ENCODE measurements around the gene SAE1.

SAE1 gene

GRCh38 chr19:47188507-47189033 lies 57.9 kb downstream of the SAE1 start:
- peak overlapping the region; percentile 65 for H3K27ac ChIP-seq
- TF ChIP-seq ZFX (IDR thresholded peaks at IDR 0.05) (no peak), CTCF (conservative IDR thresholded peaks at IDR 0.05) (no peak)

GRCh38 chr19:47190167-47190727 lies 59.6 kb downstream of the SAE1 start:
- TF ChIP-seq ZFX (IDR thresholded peaks at IDR 0.05) (no peak), CTCF (conservative IDR thresholded peaks at IDR 0.05) (no peak)
- peak overlapping the region; percentile 68 for H3K27ac ChIP-seq

- no peak for TF ChIP-seq CTCF (conservative IDR thresholded peaks at IDR 0.05)
- TF ChIP-seq ZFX (IDR thresholded peaks at IDR 0.05) = no peak
Observed at GRCh38 chr19:47195434-47195833, 64.8 kb downstream of the SAE1 start.

GRCh38 chr19:47197141-47197540 lies 66.5 kb downstream of the SAE1 start:
- TF ChIP-seq ZFX (IDR thresholded peaks at IDR 0.05) (no peak), CTCF (conservative IDR thresholded peaks at IDR 0.05) (no peak)
- no peak overlapping the region for H3K27ac ChIP-seq

More at GRCh38 chr19:47195434-47195833, 64.8 kb downstream of the SAE1 start:
- H3K27ac ChIP-seq = no peak overlapping the region

- no peak overlapping the region for H3K27ac ChIP-seq
- TF ChIP-seq CTCF (conservative IDR thresholded peaks at IDR 0.05) (no peak), ZFX (IDR thresholded peaks at IDR 0.05) (no peak)
Observed at GRCh38 chr19:47200530-47200929, 69.9 kb downstream of the SAE1 start.

GRCh38 chr19:47203254-47203653 lies 72.6 kb downstream of the SAE1 start:
- no peak overlapping the region for H3K27ac ChIP-seq
- TF ChIP-seq ZFX (IDR thresholded peaks at IDR 0.05) = no peak
- TF ChIP-seq CTCF (conservative IDR thresholded peaks at IDR 0.05) = no peak

GRCh38 chr19:47209319-47210179 lies 78.9 kb downstream of the SAE1 start:
- no peak for TF ChIP-seq ZFX (IDR thresholded peaks at IDR 0.05)
- no peak for TF ChIP-seq CTCF (conservative IDR thresholded peaks at IDR 0.05)

More at GRCh38 chr19:47209319-47210179, 78.9 kb downstream of the SAE1 start:
- H3K27ac ChIP-seq = no peak overlapping the region
